Measurements from ENCODE around the gene WNT11.

The WNT11 gene

GRCh38 chr11:76218449-76219178 is 12.3 kb upstream of the WNT11 start:
- DNase-seq (ENCODE audit: low spot score), result no peak

DNA sequence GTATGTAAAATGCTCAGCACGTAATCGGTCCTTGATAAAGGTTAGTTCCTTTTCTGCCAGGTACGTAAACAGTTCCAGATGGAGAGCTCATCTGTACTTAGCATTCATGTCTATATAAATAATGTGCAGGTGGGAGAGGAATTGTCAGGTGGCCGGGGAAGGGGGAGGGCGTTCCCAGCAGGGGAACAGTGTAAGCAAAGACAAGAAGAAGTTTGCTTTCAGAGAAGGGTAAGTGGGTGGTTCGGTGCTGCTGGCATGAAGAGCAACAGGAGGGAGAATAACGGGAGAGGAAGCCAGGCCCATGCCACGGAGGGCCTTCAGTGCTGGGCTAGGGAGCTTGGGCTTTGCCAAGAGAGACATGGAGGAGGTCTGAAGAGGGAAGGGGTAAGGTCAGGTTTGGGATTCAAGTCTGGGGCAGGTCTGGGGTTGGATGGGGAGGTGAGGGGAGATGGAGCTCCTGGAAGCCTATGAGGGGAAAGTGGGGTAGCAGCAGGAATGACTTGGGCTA is 11.4 kb upstream of the WNT11 start:
- DNase-seq (ENCODE audit: low spot score), result no peak

DNA sequence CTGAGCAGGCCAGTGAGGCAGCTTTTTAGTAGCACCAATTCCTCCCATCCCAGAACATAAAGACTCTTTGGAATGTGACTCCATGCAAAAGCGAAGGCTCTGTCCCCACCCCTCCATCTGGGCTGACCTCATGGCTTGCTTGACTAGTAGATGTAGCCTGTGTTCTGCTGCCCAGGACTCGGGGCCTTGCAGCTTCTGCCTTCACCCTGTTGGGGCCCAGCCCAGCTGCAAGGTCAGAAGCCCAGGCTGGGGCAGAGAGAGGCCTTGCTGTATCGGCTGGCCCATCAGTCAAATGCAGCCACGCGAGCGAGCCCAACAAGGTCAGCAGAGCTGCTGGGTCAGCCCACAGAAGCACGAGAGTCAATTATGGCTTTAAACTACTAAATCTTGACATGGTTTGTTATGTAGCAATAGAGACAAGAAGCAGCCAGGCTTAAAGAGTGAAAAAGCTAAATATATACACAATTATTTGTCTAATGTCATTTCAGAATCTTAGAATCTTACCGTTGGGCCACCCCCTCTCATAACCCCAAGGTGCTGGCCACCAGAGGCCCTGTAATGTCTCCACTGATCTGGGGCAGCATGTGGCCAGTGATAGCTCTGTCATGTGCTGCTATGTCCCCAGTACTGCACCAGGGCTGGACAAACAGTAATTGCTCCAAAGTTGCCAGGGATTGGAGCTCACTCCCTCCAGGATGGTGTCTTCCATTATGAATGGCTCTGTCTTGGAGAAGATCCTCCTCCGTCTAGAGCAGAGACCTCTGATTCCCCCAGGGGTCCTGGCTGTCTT is 10.4 kb upstream of the WNT11 start:
- no peak for DNase-seq (ENCODE audit: low spot score)

DNA sequence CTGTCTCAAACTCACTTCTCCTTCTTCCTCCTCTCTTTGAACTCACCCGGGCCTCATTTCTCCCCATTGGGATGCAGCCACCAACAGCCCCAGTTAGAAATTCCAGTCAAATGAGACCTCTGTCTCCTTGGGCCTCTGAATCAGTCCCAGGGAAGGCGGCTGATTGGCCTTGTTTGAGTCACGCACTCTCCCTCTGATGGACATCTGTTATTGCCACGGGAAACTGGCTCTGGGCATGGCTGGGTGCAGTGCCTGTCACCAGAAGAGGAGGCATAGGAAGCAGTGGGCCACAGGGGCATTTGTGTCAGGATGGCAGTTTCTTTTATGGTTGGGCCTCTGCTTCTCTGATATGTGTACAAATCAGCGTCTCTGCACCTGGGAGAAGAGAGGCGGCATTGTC is 9.6 kb upstream of the WNT11 start:
- no peak for DNase-seq (ENCODE audit: low spot score)

- DNase-seq (ENCODE audit: low spot score), result no peak
Measured at GRCh38 chr11:76214968-76215548, 8.8 kb upstream of the WNT11 start.

DNA sequence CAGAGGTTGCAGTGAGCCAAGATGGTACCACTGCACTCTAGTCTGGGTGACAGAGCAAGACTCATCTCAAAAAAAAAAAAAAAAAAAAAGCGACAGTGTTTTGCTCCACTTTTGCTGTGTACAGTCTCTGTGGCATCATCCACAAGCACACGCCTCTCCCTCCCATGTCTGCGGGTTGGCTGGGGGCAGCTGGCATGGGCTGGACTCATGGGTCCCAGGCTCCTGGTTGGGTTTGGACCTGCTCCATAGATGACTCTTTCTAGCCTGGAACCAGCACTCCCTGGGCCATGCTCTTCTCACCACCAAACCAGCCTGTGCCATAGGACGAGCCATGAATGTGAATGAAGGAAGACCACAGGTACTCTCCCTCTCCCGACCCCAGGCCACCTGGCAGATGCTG is 7.9 kb upstream of the WNT11 start:
- no peak for DNase-seq (ENCODE audit: low spot score)

DNA sequence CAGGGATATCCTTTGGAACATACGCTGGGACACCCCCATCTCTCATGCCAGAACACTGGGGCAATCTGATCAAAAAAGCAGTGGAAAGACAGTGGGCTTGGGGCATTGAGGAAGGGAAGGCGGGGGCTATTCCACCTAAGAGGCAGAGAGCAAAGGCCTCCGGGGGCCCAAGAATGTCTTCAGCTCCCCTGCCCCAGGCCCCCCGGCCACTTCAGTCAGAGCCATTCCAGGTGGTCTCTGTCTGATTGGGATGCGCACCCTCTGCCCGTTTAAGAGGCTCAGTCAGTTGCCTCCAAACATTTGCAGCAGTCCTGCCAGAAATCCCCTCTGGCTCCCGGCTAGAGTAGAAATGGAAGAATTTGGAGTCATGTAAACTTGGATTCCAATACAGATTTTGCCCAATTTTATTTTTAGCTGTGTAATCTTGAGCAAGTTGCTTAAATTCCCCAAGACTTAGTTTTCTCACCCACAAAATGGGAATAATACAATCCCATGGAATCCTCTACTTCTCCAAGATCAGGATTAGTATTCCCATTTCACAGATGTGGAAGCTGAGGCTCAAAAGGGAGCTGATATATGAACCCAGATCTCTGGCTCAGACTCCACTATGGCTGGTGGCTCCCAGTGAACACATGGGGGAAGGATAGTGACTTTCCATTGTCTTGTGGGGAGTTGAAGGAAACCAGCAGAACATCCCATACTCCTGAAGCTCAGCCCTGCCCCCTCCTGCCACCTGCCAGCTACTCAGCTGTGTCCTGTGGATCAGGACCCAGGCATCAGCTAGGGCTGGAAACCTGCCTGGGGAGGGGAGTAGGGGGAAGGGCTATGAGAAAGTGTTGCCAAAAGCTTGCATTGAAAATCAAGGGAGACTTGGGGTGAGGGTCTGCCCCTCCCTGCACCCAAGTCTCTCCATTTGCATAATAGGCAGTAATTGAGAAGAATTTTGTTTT is 6.1 kb upstream of the WNT11 start:
- DNase-seq (ENCODE audit: low spot score), result no peak

- DNase-seq (ENCODE audit: low spot score), result no peak
Measured at GRCh38 chr11:76210931-76211851, 4.9 kb upstream of the WNT11 start.

GRCh38 chr11:76209973-76210930 is 4.0 kb upstream of the WNT11 start:
- DNase-seq (ENCODE audit: low spot score), result peak; percentile 28

- DNase-seq (ENCODE audit: low spot score), result no peak
Measured at GRCh38 chr11:76209375-76209972, 3.2 kb upstream of the WNT11 start.

DNA sequence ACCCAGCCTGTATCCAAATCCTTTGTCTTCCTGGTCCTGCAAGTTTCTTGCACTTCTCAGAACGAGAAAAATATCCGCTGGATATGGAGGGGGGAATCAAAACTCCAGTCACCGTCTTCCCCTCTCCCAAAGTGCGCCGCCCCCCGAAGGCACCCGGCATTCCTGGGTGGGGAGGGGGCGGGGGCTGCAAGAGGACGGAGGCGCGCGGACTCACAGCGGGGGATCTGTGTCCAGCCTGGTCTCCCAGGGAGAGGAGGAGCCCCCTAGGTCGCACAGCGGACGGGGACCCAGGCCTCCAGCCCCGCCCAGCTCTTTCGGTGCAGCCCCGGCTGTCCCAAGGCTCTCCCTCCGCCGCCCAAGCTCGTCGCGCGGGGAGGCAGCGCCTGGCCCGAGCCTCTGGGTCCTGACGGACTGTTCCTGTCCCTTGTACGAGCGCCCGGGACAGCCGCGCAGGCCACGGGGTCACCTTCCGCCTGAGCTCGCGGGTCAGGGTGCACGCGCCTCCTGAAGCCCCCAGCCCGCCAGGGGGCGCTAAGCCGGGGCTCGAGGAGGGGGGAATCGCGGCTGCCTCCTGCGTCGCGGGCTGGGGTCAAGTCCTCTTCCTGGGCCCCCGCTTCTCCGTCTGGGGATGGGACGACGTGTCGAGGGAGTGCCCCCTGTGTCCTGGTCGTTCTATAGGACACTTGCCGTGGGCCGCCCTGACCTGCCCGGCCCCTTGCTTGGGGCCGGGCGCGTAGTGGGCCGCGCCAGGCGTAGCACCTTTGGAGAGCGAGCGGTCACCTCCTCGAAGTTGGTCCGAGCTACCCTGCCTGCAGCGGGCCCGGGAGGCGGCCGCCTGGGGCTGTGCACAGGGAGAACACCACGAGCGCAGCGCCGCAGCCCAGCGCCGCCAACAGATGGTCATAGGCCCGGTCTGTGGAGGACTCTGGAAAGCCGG is 2.4 kb upstream of the WNT11 start:
- peak; percentile 46 for DNase-seq (ENCODE audit: low spot score)

DNA sequence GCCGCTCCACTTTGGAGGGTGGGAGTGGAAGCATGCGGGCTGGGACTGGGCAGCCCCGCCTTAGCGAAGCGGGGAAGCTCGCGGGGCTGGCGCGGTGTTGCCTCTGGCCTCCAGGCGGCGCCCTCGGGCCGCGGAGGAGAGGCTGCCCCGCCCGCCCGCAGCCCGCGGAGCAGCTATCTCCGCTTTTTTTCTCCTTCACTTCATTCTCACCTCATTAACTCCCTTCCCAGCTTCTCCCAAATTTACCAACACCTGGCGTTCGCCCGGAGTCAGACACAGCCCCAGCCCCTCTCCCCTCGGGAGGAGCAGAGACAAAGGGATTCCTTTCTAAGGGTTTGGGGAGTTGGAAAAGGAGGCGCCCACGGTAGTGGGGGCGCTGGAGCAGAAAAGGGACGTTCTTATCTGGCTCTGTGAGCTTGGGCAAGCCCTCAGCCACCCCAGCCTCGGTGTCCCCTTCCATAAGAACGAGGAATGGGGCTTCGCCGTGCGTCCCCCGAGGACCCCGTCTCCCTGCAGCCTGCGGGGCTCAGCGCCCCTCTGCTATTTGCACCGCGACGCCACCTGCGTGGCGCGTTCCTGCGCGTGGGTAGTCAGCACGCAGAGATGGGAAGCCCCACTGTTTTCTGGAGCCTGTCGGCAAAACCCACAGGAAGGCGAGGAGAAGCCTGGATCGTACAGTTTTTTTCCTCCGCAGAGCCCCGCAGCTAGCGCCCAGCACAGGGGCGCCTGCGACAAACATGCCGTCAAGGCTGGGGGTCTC is 1.5 kb upstream of the WNT11 start:
- peak; percentile 77 for DNase-seq (ENCODE audit: low spot score)

DNA sequence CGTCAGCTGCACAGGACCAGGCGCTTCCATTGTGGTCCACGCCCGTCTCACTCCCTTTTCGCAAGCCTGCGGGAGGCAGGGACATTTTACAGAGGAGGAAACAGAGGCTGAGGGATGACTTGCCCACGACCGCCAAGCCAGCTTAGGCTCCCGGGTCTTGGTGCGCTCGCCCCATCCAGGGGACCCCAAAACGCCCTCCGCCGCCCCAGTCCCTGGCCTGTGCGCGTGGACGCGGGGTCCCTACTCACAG is 300 bp downstream of the WNT11 start:
- DNase-seq (ENCODE audit: low spot score), result no peak

- no peak for DNase-seq (ENCODE audit: low spot score)
Measured at GRCh38 chr11:76205252-76206076, 838 bp downstream of the WNT11 start.

GRCh38 chr11:76203937-76204336 is 2.4 kb downstream of the WNT11 start:
- no peak for DNase-seq (ENCODE audit: low spot score)

DNA sequence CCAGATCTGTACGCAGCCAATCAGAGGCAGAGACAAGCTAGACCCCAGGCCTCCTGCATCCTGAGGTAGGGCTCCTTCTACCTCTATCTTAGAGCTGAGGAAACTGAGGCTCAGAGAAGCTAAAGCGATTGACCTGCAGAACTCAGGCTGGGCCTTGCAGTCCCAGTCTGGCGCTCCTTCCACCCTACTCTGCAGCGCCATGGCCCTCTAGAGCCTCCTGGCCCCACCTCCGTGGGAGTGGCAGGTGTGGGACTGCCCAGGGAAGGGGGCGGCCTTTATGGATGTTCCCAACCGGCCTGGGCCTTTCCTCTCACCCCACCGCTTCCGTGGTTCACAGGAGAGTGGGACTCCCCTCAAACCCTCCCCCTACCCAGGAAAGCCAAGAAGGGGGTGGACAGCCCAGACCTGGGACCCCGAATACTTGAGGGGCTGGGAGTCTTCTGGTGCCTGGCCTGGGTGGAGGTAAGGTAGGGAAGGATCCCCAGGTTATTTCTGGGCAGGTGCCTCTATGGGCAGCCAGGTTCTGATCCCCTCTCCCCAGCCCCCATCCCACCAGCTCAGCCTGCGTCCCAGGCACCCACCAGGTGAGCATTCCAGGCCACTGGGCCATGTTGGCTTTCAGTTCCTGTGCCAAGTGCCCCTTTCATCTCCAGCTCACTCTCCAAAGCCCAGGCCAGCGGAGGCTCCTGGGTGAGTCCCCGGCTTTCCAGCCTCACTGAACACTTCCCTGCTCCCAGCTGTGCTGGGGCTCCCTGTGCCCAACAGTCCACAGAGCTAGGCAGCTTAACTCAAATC is 3.0 kb downstream of the WNT11 start:
- DNase-seq (ENCODE audit: low spot score), result no peak

Measured in Ammon's horn (tissue), 1 donor.